ENCODE data around the gene PKD2.

GRCh38 chr4:87986508-87986907 lies 20.9 kb upstream of the PKD2 start:
- TF ChIP-seq, protein P1, sequence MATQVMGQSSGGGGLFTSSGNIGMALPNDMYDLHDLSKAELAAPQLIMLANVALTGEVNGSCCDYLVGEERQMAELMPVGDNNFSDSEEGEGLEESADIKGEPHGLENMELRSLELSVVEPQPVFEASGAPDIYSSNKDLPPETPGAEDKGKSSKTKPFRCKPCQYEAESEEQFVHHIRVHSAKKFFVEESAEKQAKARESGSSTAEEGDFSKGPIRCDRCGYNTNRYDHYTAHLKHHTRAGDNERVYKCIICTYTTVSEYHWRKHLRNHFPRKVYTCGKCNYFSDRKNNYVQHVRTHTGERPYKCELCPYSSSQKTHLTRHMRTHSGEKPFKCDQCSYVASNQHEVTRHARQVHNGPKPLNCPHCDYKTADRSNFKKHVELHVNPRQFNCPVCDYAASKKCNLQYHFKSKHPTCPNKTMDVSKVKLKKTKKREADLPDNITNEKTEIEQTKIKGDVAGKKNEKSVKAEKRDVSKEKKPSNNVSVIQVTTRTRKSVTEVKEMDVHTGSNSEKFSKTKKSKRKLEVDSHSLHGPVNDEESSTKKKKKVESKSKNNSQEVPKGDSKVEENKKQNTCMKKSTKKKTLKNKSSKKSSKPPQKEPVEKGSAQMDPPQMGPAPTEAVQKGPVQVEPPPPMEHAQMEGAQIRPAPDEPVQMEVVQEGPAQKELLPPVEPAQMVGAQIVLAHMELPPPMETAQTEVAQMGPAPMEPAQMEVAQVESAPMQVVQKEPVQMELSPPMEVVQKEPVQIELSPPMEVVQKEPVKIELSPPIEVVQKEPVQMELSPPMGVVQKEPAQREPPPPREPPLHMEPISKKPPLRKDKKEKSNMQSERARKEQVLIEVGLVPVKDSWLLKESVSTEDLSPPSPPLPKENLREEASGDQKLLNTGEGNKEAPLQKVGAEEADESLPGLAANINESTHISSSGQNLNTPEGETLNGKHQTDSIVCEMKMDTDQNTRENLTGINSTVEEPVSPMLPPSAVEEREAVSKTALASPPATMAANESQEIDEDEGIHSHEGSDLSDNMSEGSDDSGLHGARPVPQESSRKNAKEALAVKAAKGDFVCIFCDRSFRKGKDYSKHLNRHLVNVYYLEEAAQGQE (IDR thresholded peaks at IDR 0.05; ENCODE audit: insufficient read depth in 1 of 2, low read depth in 2 of 2, low read length in 2 of 2) = no peak
- TF ChIP-seq POLR2AphosphoS5 (IDR thresholded peaks at IDR 0.05; ENCODE audit: low read depth, low read length) = no peak
- TF ChIP-seq SIN3A (IDR thresholded peaks at IDR 0.05; ENCODE audit: borderline replicate concordance, insufficient read depth, low read length) = no peak
- no peak for TF ChIP-seq TAF1 (IDR thresholded peaks at IDR 0.05; ENCODE audit: borderline replicate concordance, insufficient read depth, low read length)
- no peak for TF ChIP-seq FOXP2 (optimal IDR thresholded peaks at IDR 0.05; ENCODE audit: borderline replicate concordance, extremely low read depth, extremely low read length, insufficient read depth)
